ENCODE results near the gene C1orf21. TPM values are rescaled to one million over a fixed set of nuclear protein-coding genes. Genes with fewer than 3 reads are reported as not detected.

C1orf21 gene
- total RNA-seq, 2 experiments from 2014 or later: 4.6 to 5.1 TPM

DNA sequence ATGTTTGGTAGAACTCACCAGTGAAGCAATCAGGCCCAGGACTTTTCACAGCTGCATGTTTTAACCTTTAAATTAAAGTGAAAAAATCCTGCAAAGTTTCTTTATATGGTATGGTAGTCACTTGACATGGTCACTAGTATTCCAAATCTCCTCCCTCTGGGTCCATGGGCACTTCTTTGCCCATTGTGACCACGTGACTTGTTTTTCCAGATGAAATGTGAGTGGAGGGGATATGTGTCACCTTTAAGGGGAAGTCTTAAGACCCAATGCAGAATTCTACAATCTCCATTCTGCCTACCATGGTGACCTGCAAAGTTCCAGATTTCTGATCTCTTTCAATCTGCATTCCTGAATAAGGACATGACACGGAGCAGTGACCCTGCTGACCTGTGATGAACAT lies 152.8 kb downstream of the C1orf21 start:
- ChIA-PET CTCF (no interaction called here), POLR2A (no interaction called here)
- H3K4me1 Mint-ChIP-seq (ENCODE audit: low read depth): no peaks in the 10 kb centered on the region
- no peaks in the 10 kb centered on the region for H3K9me3 Mint-ChIP-seq (ENCODE audit: insufficient read depth)
- ATAC-seq (no peak), DNase-seq (no peak)
- no peak overlapping the region for H3K27ac Mint-ChIP-seq
- H3K27me3 Mint-ChIP-seq (ENCODE audit: low read depth): peaks cover 1% of the 10 kb centered on the region
- H3K36me3 Mint-ChIP-seq (ENCODE audit: low read depth): no peaks in the 10 kb centered on the region
- no peak overlapping the region for H3K4me3 Mint-ChIP-seq

GRCh38 chr1:184541537-184542152 lies 154.8 kb downstream of the C1orf21 start:
- no peaks in the 10 kb centered on the region for H3K36me3 Mint-ChIP-seq (ENCODE audit: low read depth)
- no peaks in the 10 kb centered on the region for H3K27me3 Mint-ChIP-seq (ENCODE audit: low read depth)
- CTCF ChIA-PET: interaction anchor here (0.6 to 1.1 kb wide), 2 partner anchors 9 to 34 kb away, joined by 3 read pairs; no protein-coding TSS in a partner anchor
- ATAC-seq: no peak
- H3K4me3 Mint-ChIP-seq: no peak overlapping the region
- H3K4me1 Mint-ChIP-seq (ENCODE audit: low read depth): no peaks in the 10 kb centered on the region
- H3K27ac Mint-ChIP-seq: no peak overlapping the region
- no peak for DNase-seq
- H3K9me3 Mint-ChIP-seq (ENCODE audit: insufficient read depth): no peaks in the 10 kb centered on the region
- POLR2A ChIA-PET: no interaction called here

DNA sequence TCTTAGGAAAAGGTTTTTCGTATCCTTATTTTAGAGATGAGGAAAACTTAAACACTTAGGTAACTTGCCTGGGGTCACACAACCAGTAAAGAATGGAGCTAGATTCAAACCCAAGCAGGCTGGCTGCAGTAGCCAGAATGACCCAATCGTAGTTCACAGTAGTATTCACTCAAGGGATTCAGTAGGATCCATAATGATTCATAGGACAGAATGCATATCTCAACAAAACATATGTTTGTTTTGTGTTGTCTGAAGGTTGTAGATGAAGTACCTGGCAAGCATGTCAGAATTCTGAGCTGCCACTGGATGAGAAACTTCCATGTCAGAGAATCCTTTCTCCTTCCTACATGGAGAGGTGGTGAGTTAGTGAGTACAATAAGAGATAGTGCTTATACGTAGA lies 155.5 kb downstream of the C1orf21 start:
- ChIA-PET POLR2A (no interaction called here), CTCF (interaction anchor here (1.1 kb wide), 1 partner anchor 9 kb away, joined by 3 read pairs; no protein-coding TSS in a partner anchor)
- Mint-ChIP-seq H3K27ac (no peak overlapping the region), H3K27me3 (ENCODE audit: low read depth) (no peaks in the 10 kb centered on the region), H3K4me3 (no peak overlapping the region), H3K36me3 (ENCODE audit: low read depth) (no peaks in the 10 kb centered on the region), H3K9me3 (ENCODE audit: insufficient read depth) (no peaks in the 10 kb centered on the region), H3K4me1 (ENCODE audit: low read depth) (no peaks in the 10 kb centered on the region)
- DNase-seq: no peak
- no peak for ATAC-seq

- no peaks in the 10 kb centered on the region for H3K27me3 Mint-ChIP-seq (ENCODE audit: low read depth)
- POLR2A ChIA-PET: no interaction called here
Observed at GRCh38 chr1:184545601-184546000, 158.8 kb downstream of the C1orf21 start.

GRCh38 chr1:184552446-184552845 lies 165.6 kb downstream of the C1orf21 start:
- ChIA-PET POLR2A (no interaction called here), CTCF (no interaction called here)
- no peak for ATAC-seq
- H3K27ac Mint-ChIP-seq: no peak overlapping the region
- no peaks in the 10 kb centered on the region for H3K4me1 Mint-ChIP-seq (ENCODE audit: low read depth)
- H3K9me3 Mint-ChIP-seq (ENCODE audit: insufficient read depth): no peaks in the 10 kb centered on the region
- H3K4me3 Mint-ChIP-seq: no peak overlapping the region
- H3K36me3 Mint-ChIP-seq (ENCODE audit: low read depth): no peaks in the 10 kb centered on the region
- peaks cover 7% of the 10 kb centered on the region for H3K27me3 Mint-ChIP-seq (ENCODE audit: low read depth)
- no peak for DNase-seq

More at GRCh38 chr1:184545601-184546000, 158.8 kb downstream of the C1orf21 start:
- H3K27ac Mint-ChIP-seq: no peak overlapping the region
- H3K36me3 Mint-ChIP-seq (ENCODE audit: low read depth): no peaks in the 10 kb centered on the region
- DNase-seq (no peak), ATAC-seq (no peak)
- no peaks in the 10 kb centered on the region for H3K9me3 Mint-ChIP-seq (ENCODE audit: insufficient read depth)
- H3K4me1 Mint-ChIP-seq (ENCODE audit: low read depth): no peaks in the 10 kb centered on the region
- H3K4me3 Mint-ChIP-seq: no peak overlapping the region
- CTCF ChIA-PET: no interaction called here

- CTCF ChIA-PET: no interaction called here
Observed at GRCh38 chr1:184553845-184554244, 167.0 kb downstream of the C1orf21 start.

DNA sequence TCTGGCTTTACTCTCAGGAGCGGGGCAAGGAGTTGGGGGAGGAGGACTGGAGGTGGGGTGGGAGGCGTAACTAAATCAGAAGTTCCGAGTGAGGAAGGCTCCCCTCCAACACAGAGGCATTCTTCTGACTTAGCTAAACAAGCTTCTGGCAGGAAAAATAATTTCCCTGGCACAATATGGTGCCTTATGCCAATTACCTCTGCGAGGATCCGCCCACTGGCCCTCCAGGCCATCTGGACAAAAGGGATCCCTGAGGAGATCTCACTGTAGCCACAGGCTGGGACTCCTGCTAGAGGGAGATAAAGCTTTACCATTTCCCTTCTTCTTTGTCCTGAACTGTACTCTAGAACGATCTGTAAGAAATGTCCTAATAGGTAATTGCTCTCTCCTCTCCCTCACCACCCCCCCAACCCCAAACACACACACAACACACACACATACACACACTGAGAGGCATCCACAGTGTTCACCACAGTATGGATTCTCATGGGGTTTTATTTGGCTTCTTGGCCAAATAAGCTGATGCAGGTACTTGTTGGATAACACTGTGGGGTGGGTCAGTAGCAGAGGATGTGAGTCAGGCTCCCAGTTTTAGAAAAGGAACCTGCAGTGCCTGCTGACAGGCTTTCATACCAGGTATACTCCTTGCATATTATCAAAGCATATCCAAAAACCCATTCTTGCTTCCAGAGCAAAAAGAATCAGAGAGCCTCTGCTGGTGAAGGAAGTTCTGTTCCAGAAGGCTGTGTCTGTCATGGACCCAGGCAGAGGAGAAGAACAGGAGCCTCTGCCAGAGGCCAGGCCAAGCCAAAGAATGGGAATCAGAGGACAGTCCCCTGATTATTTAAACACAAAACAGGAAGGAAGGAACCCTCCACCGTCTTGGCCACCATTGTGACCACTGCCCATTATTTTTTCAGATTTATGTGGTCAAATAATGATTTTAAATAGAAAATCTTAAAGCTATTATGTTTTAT lies 169.1 kb downstream of the C1orf21 start:
- no peak for DNase-seq
- no peaks in the 10 kb centered on the region for H3K36me3 Mint-ChIP-seq (ENCODE audit: low read depth)
- no peak overlapping the region for H3K27ac Mint-ChIP-seq
- H3K9me3 Mint-ChIP-seq (ENCODE audit: insufficient read depth): no peaks in the 10 kb centered on the region
- no peaks in the 10 kb centered on the region for H3K4me1 Mint-ChIP-seq (ENCODE audit: low read depth)
- no peak overlapping the region for H3K4me3 Mint-ChIP-seq
- POLR2A ChIA-PET: no interaction called here
- H3K27me3 Mint-ChIP-seq (ENCODE audit: low read depth): peaks cover 7% of the 10 kb centered on the region
- CTCF ChIA-PET: no interaction called here
- no peak for ATAC-seq

More at GRCh38 chr1:184553845-184554244, 167.0 kb downstream of the C1orf21 start:
- Mint-ChIP-seq H3K27ac (no peak overlapping the region), H3K4me3 (no peak overlapping the region), H3K4me1 (ENCODE audit: low read depth) (no peaks in the 10 kb centered on the region), H3K27me3 (ENCODE audit: low read depth) (peaks cover 7% of the 10 kb centered on the region), H3K36me3 (ENCODE audit: low read depth) (no peaks in the 10 kb centered on the region), H3K9me3 (ENCODE audit: insufficient read depth) (no peaks in the 10 kb centered on the region)
- DNase-seq (no peak), ATAC-seq (no peak)
- POLR2A ChIA-PET: no interaction called here

DNA sequence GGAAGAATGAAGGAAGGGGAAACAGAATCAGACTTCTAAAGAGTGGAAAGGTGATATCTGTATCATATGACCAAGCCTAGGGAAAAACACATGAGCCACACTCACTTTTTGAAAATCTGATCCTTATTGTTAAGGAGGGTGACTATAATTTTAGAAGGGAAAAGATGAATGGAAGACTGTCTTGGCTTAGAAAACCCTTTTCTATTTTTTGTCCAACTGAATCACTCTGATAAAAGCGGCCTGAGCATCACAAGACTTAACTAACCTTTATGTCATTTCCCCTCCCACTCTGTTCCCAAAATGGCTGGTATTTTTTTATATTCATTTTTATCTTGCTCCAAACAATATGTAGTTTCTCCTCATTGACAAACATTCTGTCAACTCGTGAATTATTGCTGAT lies 169.8 kb downstream of the C1orf21 start:
- no peaks in the 10 kb centered on the region for H3K9me3 Mint-ChIP-seq (ENCODE audit: insufficient read depth)
- POLR2A ChIA-PET: no interaction called here
- H3K27ac Mint-ChIP-seq: no peak overlapping the region
- H3K4me3 Mint-ChIP-seq: no peak overlapping the region
- no peak for ATAC-seq
- no peak for DNase-seq
- no peaks in the 10 kb centered on the region for H3K4me1 Mint-ChIP-seq (ENCODE audit: low read depth)
- no peaks in the 10 kb centered on the region for H3K36me3 Mint-ChIP-seq (ENCODE audit: low read depth)
- H3K27me3 Mint-ChIP-seq (ENCODE audit: low read depth): peaks cover 7% of the 10 kb centered on the region
- CTCF ChIA-PET: no interaction called here

- Mint-ChIP-seq H3K27me3 (ENCODE audit: low read depth) (peaks cover 7% of the 10 kb centered on the region), H3K36me3 (ENCODE audit: low read depth) (no peaks in the 10 kb centered on the region), H3K4me3 (no peak overlapping the region), H3K4me1 (ENCODE audit: low read depth) (no peaks in the 10 kb centered on the region), H3K27ac (no peak overlapping the region), H3K9me3 (ENCODE audit: insufficient read depth) (no peaks in the 10 kb centered on the region)
- ATAC-seq: no peak
- ChIA-PET POLR2A (no interaction called here), CTCF (no interaction called here)
- no peak for DNase-seq
Observed at GRCh38 chr1:184557423-184558347, 170.9 kb downstream of the C1orf21 start.

DNA sequence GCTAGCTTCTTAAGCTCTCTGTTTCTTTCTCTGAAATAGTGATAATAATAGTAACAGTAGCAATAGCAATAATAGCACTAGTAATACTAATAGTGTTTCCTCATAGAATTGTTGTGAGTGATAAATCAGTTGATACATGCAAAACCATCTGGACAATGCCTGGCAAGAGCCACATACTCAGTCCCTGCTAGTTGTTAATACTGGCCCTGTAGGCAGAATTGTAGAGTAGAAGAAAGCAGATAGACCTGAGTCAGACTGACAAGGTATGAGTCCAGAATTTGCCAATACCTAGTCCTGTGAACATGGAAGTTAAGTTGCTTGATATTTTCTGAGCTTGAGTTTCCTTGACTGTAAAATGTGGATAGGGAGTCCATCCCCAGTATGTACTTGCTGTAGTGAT lies 171.9 kb downstream of the C1orf21 start:
- Mint-ChIP-seq H3K36me3 (ENCODE audit: low read depth) (no peaks in the 10 kb centered on the region), H3K27me3 (ENCODE audit: low read depth) (peaks cover 3% of the 10 kb centered on the region), H3K4me3 (no peak overlapping the region), H3K4me1 (ENCODE audit: low read depth) (no peaks in the 10 kb centered on the region), H3K27ac (no peak overlapping the region), H3K9me3 (ENCODE audit: insufficient read depth) (no peaks in the 10 kb centered on the region)
- POLR2A ChIA-PET: no interaction called here
- no peak for DNase-seq
- ATAC-seq: no peak
- CTCF ChIA-PET: no interaction called here

DNA sequence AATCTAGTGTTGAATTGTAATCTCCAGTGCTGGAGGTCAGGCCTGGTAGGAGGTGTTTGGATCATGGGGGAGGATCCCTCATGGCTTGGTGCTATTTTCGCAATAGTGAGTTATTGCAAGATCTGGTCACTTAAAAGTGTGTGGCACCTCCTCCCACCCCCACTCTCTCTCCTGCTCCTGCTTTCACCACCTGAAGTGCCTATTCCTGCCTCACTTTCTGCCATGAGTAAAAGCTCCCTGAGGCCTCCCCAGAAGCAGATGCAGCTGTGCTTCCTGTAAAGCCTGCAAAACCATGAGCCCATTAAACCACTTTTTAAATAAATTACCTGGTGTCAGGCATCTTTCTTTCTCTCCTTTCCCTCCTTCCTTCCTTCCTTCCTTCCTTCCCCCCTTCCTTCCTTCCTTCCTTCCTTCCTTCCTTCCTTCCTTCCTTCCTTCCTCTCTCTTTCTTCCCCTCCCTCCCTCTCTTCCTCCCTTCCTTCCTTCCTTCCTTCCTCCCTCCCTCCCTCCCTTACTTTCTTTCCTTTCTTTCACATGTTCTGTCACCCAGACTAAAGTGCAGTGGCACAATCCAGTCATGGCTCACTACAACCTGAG lies 172.4 kb downstream of the C1orf21 start:
- Mint-ChIP-seq H3K36me3 (ENCODE audit: low read depth) (no peaks in the 10 kb centered on the region), H3K27me3 (ENCODE audit: low read depth) (no peaks in the 10 kb centered on the region), H3K27ac (no peak overlapping the region), H3K4me1 (ENCODE audit: low read depth) (no peaks in the 10 kb centered on the region), H3K4me3 (no peak overlapping the region), H3K9me3 (ENCODE audit: insufficient read depth) (no peaks in the 10 kb centered on the region)
- POLR2A ChIA-PET: interaction anchor here (0.6 kb wide), 1 partner anchor 33 kb away, joined by 4 read pairs; no protein-coding TSS in a partner anchor
- ATAC-seq (no peak), DNase-seq (no peak)
- CTCF ChIA-PET: no interaction called here
